ENCODE results near the gene MANEA. TPM values are rescaled to one million over a fixed set of nuclear protein-coding genes. Genes with fewer than 3 reads are reported as not detected.

MANEA gene
- total RNA-seq, 2 donors from 2014 or later: 77.8 to 141 TPM

DNA sequence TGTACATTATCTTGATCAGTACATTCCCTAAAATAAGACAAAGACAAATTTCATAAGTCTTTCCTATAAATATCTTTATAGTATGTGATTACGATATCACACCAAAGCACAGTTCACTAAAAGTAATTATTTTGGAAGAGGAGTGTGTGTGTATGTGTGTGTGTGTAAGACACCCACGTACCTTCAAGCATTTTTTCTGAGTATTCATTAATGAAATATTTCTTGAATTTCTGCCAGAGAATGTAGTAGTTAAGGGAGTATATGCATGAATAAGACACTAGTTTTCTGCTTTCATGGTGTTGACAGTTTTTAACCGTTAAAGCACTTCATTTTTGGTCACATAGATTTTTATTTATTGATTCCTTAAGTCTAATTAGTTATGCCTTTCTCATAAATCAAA, 36.8 kb downstream of the MANEA start:
- no peak for DNase-seq
- Histone ChIP-seq H3K36me3 (ENCODE audit: control insufficient read depth, insufficient read depth, low read length) (no peaks in the 10 kb centered on the region), H3K9ac (ENCODE audit: extremely low read depth, low read length, poor library complexity, severe bottlenecking) (no peak overlapping the region), H3K4me3 (ENCODE audit: low read length) (no peak overlapping the region), H3K27ac (ENCODE audit: low read depth, low read length) (no peak overlapping the region), H3K27me3 (ENCODE audit: control insufficient read depth, insufficient read depth, low read length, poor library complexity, severe bottlenecking) (no peaks in the 10 kb centered on the region), H3K9me3 (ENCODE audit: control insufficient read depth, low read length) (no peaks in the 10 kb centered on the region), H3K4me1 (ENCODE audit: control insufficient read depth, insufficient read depth, low read length) (no peaks in the 10 kb centered on the region)
- TF ChIP-seq CTCF (conservative IDR thresholded peaks at IDR 0.05): no peak
- no peaks in the 10 kb centered on the region for H3K36me3 Mint-ChIP-seq (ENCODE audit: low read depth)
- no peak overlapping the region for H3K4me3 Mint-ChIP-seq
- no peaks in the 10 kb centered on the region for H3K27me3 Mint-ChIP-seq (ENCODE audit: insufficient read depth)
- 98 to 100% methylated on average over 1 to 3 of the region's 3 CpGs for WGBS, 2 experiments (ENCODE audit: insufficient coverage in 1 of 2, insufficient read length in 1 of 2)
- no peak overlapping the region for H3K27ac Mint-ChIP-seq
- H3K9me3 Mint-ChIP-seq: no peaks in the 10 kb centered on the region
- peaks cover 4% of the 10 kb centered on the region for H3K4me1 Mint-ChIP-seq

DNA sequence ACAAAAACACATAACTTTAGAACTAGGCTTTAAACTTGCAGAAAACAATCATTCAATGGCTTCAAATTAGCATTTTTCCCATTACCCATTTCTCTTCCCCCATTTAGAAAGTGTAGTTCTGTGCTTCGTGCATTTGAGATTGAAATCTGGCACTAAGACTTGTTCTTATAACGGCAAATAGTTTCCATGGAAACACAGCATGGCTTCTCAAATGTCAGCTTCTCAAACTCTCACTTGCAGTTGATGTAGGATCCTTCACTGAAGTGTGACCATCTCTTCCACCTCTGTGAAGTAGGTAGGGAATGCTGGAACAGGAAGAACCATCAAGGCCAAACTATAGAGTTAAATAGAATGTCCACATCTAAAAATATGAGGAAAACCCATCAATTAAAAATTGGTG, 52.2 kb downstream of the MANEA start:
- 84 to 85% methylated on average over 2 of the region's 2 CpGs for WGBS, 2 experiments (ENCODE audit: insufficient coverage in 1 of 2, insufficient read length in 1 of 2)
- Histone ChIP-seq H3K27ac (ENCODE audit: low read depth, low read length) (no peak overlapping the region), H3K9me3 (ENCODE audit: control insufficient read depth, low read length) (peaks cover 40% of the 10 kb centered on the region), H3K4me3 (ENCODE audit: low read length) (no peak overlapping the region), H3K4me1 (ENCODE audit: control insufficient read depth, insufficient read depth, low read length) (peaks cover 4% of the 10 kb centered on the region), H3K27me3 (ENCODE audit: control insufficient read depth, insufficient read depth, low read length, poor library complexity, severe bottlenecking) (no peaks in the 10 kb centered on the region), H3K9ac (ENCODE audit: extremely low read depth, low read length, poor library complexity, severe bottlenecking) (no peak overlapping the region), H3K36me3 (ENCODE audit: control insufficient read depth, insufficient read depth, low read length) (no peaks in the 10 kb centered on the region)
- Mint-ChIP-seq H3K27ac (no peak overlapping the region), H3K4me1 (no peaks in the 10 kb centered on the region), H3K9me3 (peaks cover 33% of the 10 kb centered on the region), H3K27me3 (ENCODE audit: insufficient read depth) (no peaks in the 10 kb centered on the region), H3K4me3 (no peak overlapping the region), H3K36me3 (ENCODE audit: low read depth) (peaks cover 6% of the 10 kb centered on the region)
- DNase-seq: no peak
- no peak for TF ChIP-seq CTCF (conservative IDR thresholded peaks at IDR 0.05)

- Mint-ChIP-seq H3K27me3 (ENCODE audit: insufficient read depth) (no peaks in the 10 kb centered on the region), H3K4me1 (peaks cover 10% of the 10 kb centered on the region), H3K9me3 (peaks cover 14% of the 10 kb centered on the region), H3K4me3 (no peak overlapping the region), H3K27ac (no peak overlapping the region), H3K36me3 (ENCODE audit: low read depth) (peaks cover 3% of the 10 kb centered on the region)
- no peak for TF ChIP-seq CTCF (conservative IDR thresholded peaks at IDR 0.05)
- H3K27ac ChIP-seq (ENCODE audit: low read depth, low read length): no peak overlapping the region
- H3K27me3 ChIP-seq (ENCODE audit: control insufficient read depth, insufficient read depth, low read length, poor library complexity, severe bottlenecking): no peaks in the 10 kb centered on the region
- WGBS, 2 experiments (ENCODE audit: insufficient coverage in 1 of 2, insufficient read length in 1 of 2): 85 to 91% methylated on average over 16 to 25 of the region's 25 CpGs
- H3K4me3 ChIP-seq (ENCODE audit: low read length): no peak overlapping the region
- peaks cover 4% of the 10 kb centered on the region for H3K4me1 ChIP-seq (ENCODE audit: control insufficient read depth, insufficient read depth, low read length)
- H3K9ac ChIP-seq (ENCODE audit: extremely low read depth, low read length, poor library complexity, severe bottlenecking): no peak overlapping the region
- H3K9me3 ChIP-seq (ENCODE audit: control insufficient read depth, low read length): peaks cover 12% of the 10 kb centered on the region
- no peak for DNase-seq
- H3K36me3 ChIP-seq (ENCODE audit: control insufficient read depth, insufficient read depth, low read length): no peaks in the 10 kb centered on the region
Observed at GRCh38 chr6:95636552-95637431, 59.5 kb downstream of the MANEA start.

All from endodermal cell (in vitro differentiated cells).